NCI-H1105 (cell line): Measurements from ENCODE around the gene RANBP10.

Experiments used
- DNase-seq: peaks from one replicate; lab custom pipeline; 2025; lab: John Stamatoyannopoulos, UW

RANBP10 gene

GRCh38 chr16:67746846-67747245 lies 59.5 kb downstream of the RANBP10 start:
- no peak for DNase-seq

DNA sequence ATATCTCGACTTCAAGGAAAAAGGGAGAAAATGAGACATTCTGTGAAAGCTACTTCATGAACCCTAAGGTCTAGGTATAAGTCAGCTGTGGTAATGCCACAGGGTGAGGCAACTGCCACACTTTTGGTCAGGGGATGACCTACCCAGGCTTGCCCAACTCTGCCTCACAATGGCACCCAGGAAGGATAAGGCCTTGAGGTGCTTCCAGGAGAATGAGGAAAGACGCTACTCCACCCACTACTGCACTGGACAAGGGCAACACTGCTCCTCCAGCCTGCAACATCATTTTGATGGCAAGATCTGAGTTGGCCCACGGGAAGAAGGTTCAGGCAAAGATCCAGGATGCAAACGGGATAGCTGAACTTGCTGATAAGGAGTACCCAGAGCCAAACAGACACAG lies 65.2 kb downstream of the RANBP10 start:
- no peak for DNase-seq

GRCh38 chr16:67740391-67740790 lies 66.0 kb downstream of the RANBP10 start:
- no peak for DNase-seq

GRCh38 chr16:67736858-67737257 lies 69.5 kb downstream of the RANBP10 start:
- DNase-seq: no peak

DNA sequence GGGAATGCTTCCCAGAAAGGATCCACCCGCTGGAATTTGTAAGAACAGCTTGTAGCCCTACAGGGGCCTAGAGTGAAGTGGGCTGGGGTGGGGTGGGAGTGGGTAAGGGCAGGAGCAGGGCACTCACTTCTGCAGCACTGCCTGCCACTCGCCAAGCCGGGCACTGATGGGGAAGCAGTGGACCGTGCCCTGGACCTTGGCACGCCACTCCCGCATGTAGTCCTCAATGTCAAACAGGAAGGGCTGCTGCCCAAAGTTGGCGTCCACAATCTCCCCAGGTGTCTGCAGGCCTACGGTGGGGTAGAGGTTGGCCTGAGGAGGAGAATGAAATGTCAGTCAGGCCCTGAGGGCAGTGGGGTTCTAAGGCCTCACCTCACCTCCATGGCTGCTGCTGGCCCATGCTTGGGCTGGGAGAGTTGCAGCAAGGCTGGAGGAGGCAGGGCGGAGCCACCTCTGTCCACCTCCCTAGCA lies 71.6 kb downstream of the RANBP10 start:
- no peak for DNase-seq

DNA sequence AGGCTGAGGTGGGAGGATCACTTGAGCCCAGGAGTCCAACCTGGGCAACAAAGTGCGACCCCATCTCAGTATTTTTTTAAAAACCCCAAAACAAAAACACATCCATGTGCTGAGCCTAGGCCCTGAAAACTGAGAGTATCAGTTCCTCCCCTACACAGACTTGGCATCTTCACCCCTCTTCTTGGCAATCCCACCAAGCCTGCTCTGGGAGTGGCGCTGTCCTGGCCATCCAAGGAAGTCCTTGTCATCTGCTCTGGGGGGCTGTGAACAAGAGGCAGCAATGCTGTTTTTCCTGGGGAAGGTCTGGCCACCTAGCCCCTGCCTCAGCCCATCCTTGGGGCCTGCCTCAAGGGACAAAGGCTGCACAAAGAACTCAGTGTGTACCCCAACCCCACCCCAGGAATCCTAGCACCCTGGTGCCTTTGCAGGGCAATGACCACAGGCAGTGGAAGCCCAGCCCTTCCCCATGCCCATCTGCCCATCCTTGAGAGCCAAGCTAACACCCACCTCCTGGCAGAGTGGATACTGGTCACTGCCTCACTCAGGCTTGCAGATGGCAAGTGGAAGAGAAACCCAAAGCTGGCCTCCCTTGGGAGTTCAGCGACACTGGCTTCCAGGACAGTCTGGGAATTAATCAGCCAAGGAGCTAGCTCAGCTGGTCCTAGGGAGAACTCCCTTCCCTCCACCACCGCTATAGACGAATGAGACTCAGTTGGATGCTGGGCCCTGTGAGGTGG lies 72.5 kb downstream of the RANBP10 start:
- no peak for DNase-seq

- DNase-seq: no peak
Observed at GRCh38 chr16:67731753-67732095, 74.6 kb downstream of the RANBP10 start.

- no peak for DNase-seq
Observed at GRCh38 chr16:67731071-67731752, 75.1 kb downstream of the RANBP10 start.

DNA sequence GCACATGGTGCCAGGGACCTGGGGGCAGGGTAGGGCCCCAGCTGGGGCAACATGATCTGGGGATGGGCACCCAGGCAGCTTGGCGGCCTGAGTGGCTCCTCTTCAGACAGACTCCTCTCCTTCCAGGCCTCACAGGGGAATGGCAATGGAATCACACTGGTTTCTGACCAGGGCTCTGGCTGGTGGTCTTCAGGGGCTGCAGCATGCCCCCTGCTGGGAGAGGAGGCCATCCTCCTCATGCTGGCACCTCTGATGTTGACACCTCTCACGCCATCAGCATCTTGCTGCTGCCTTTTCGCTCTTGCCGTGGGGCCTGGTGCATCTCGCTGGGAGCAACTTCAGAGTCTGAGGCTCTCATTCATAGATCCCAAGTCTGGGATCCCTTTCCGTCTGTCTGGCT lies 76.0 kb downstream of the RANBP10 start:
- DNase-seq: no peak

- no peak for DNase-seq
Observed at GRCh38 chr16:67729636-67730248, 76.6 kb downstream of the RANBP10 start.

DNA sequence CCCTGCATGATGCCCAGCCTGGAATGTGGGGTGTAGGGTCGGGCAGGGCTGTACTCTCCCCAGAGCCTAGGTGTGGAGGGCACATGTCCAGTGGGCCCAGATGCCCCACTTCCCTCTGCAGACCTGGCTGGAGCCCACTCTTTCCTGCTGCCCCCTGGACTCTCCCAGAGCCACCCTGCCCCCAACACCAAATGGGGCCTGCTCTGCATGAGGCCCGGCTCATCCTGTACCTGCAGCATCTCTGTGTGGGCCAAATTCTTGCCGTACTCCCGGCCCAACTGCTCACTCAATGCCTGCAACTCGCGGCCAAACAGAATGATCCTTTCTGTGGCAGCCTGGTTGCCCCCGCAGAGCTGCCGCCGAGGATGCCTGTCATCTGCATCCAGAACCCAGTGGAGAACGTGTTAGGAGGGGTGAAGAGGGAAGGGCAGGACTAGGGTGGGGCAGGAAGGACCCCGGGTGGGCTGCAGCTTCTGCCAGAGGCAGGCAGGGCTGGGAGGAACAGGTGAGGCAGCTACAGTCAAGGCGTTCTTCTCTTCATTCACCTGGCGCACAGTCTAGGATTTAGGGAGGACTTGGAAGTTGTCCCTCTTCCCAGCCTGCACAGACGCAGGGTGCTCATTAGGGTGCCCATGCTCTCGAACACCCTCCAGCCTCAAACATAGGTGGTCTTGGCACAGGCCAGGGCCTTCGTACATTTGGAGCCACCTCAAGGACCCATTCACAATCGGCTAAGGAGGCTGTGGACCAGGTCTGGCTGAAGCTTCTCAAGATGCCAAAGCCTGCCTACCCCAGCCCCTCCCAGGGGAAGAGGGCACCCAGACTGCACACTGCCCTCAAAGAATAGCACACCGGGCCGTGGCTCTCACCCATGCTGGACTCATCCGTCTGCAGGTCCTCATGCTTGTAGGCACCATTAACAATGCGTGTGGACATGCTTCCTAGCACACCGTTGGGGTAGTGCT lies 78.6 kb downstream of the RANBP10 start:
- DNase-seq: no peak

DNA sequence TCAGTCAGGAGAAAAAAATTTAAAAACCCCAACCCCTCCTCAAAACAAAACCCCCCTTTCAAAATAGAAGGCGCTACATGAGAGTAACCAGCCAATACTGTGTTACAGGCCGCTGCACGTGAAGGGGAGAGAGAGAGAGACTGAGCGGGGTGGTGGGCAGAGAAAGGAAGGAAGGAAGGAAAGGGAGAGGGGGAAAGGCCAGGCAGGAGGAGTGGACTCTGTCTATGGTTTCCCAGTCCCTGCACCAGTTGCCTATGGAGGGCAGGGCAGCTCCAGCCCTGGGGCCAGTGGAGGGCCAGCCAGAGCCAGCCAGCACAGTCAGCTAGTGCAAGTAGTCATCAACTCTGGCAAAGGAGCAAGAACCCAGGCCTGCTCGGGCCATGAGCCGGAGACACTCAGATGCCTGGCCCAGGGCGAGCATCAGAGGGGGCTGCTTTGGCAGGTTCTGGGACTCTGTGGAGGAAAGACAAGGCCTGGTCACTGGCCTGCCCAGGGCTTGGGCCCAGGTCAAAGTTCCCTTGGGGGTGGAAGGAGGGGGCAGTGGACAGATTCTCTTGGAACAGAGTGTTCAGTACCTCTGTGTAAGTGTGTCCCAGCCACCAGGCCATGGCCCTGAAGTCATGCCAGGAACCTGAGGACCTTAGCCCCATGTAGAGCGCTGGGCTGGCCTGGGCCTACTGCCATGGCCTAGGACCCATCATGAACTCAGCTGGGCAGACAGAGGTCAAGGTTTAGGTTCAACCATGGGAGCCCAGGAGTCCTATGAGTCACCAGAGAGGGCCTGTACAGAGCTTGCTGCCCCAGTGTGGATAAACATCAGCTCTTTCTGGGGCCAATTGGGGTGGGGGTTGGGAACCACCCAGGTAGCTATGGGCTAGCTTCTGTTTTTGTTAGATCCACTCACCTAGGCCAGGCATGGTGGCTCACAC lies 80.0 kb downstream of the RANBP10 start:
- no peak for DNase-seq

GRCh38 chr16:67723911-67724305 lies 82.5 kb downstream of the RANBP10 start:
- DNase-seq: no peak

DNA sequence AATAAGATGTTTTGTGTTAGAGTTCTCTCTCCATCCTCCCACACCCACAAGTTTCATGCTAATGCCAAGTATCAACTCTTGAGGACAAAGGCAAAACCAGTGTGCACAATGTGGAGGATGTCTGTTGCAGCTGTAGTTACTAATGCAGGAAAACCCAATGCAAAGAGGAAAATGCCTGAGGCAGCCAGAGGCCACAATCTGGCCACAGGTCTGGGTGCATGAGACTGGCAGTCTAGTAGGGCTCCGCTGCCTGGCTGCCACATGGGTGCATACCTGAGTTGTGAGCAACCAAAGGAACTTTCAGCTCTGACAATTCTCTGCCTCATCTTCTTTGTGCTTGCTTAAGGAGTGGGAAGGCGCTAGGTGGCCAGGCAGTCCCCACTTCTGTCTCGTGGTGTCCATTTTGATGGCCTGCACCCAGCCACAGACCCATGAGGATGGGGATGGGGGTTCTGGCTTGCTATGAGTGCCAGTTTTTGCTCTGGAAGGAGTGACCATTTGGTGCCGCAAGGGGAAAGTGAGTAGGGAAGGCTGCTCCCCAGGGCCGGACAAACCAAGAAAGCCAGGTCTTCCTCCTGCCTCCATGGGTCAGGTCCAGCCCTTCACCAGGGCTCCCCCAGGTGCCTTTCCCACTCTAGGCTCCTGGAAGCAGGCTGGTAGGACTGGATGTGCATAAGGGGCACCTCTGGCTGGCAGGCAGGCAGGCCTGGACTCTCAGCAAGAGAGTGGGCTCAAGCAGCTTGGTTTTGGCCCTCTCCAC lies 83.0 kb downstream of the RANBP10 start:
- no peak for DNase-seq

GRCh38 chr16:67720236-67720635 lies 86.1 kb downstream of the RANBP10 start:
- no peak for DNase-seq

DNA sequence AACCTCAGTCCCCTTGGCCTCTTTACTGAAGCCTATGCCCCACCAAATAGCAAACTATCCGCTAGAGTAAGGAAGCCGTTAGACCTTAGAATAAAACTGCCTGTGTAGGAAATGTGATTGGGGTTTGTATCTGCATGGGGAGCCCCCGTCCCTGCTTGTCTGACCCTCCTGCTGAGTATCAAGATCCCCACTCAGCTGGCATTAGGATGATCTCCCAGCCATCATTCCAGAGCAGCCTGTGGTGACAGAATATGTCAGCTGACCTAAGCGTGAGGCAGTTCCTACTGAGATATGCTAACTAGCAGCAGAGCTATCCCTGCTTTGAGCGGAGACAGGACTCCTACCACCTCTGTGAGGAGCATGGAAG lies 86.6 kb downstream of the RANBP10 start:
- DNase-seq: peak; percentile 19

- DNase-seq: peak; percentile 81
Observed at GRCh38 chr16:67719048-67719777, 87.1 kb downstream of the RANBP10 start, which contains the start of gene GFOD2. GFOD2 (minus strand) TSS chr16:67719316; CDS start chr16:67685715, 33,601 bp downstream.

- DNase-seq: no peak
Observed at GRCh38 chr16:67718668-67719047, 87.7 kb downstream of the RANBP10 start.

GRCh38 chr16:67716097-67716496 lies 90.3 kb downstream of the RANBP10 start:
- no peak for DNase-seq

DNA sequence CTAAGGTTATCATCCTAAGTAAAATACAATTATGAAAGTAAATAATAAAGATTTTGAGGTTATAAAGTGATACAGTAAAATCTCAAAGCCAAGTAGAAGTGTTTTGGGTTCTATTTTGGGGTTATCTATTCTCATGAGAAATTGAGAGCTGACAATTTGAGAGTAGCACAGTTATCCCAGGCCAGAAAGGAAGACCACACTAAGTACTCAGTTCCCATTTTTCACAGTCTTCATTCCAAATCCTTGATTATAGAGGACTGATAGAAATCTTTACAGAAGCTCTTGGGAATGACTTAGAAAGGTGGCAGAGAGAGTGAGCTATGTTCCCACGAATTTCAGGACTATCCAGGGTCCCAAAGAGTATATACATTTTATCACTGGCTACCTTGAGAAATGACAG lies 91.8 kb downstream of the RANBP10 start:
- no peak for DNase-seq
